ENCODE measurements around the gene DPH2.

GRCh38 chr1:43982808-43983207 lies 13.0 kb downstream of the DPH2 start:
- TF ChIP-seq CTCF (IDR thresholded peaks at IDR 0.05) (no peak), POLR2A (IDR thresholded peaks at IDR 0.05) (no peak), EP300 (IDR thresholded peaks at IDR 0.05) (no peak)

All from gastroesophageal sphincter (tissue), 3 donors.